Measurements from ENCODE around the gene TULP3. TPM values are rescaled to one million over a fixed set of nuclear protein-coding genes. Genes with fewer than 3 reads are reported as not detected.

TULP3 gene
- total and polyA plus RNA-seq, 2 of the 8 experiments (the other 6 are each of a cell fraction or from before 2014, with no cell fraction given): 18.4 to 21.2 TPM

DNA sequence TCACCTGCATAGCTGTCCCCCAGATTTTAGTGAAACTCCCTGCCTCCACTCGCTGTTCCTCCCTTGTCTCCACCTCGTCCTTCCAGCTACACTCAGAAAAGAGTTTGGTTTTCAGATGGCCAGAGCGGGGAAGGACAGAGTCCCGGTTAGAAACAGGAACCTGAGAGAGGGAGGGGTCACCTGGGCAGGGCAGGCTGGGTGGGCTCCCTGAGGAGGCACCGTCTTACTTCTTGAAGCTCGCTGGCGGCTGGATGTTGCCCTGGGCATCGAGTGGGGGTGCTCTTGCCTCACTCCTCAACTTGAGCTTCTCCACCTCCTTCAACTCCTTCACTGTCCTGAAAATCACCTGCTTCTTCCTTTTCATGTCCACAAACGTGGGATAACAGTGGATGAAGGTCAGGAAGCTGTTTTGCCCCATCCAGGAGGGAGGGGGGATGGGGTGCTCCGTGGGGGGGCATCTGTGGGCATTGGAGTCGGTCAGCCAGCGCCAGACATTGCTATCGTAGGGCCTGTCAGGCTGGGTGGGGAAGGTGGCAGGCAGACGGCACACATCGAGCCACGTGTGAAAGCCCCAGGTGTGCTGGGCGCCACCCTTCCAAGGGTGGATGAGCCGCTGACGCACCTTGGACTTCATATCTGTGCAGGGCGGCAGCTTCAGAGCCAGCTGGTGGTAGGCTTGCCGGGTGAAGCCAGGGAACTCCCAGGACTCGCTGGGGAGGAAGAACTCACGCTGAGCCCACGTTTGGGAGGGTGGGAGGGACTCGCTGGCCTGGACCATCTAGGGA is 35.8 kb upstream of the TULP3 start:
- Histone ChIP-seq H4K20me1 (replicated peaks in 1 of 2; ENCODE audit: control insufficient read depth in 1 of 2, insufficient read depth in 2 of 2, low read length in 2 of 2) (peaks cover 3 to 5% of the 10 kb centered on the region in 2 experiments), H2AFZ (ENCODE audit: low read length) (no peak overlapping the region), H2BK12ac (ENCODE audit: low read depth, low read length) (no peak overlapping the region), H4K91ac (replicated peaks; ENCODE audit: insufficient read length, low read length) (no peak overlapping the region), H3K27me3 (replicated peaks in 1 of 4; ENCODE audit: control insufficient read depth in 3 of 4, extremely low read depth in 1 of 4, insufficient read depth in 3 of 4, low read length in 3 of 4) (no peaks in the 10 kb centered on the region), H2BK15ac (ENCODE audit: low read length) (no peak overlapping the region), H4K5ac (ENCODE audit: insufficient read length, low read depth, low read length) (no peak overlapping the region), H3K9ac (replicated peaks in 1 of 4; ENCODE audit: extremely low read depth in 1 of 4, low read depth in 3 of 4, low read length in 3 of 4) (no peak overlapping the region), H2BK120ac (replicated peaks; ENCODE audit: low read depth, low read length) (no peak overlapping the region), H3K4me3 (ENCODE audit: extremely low read depth in 1 of 4, insufficient read depth in 2 of 4, low read depth in 3 of 4, low read length in 4 of 4) (no peak overlapping the region), H3K4me1 (replicated peaks in 1 of 4; ENCODE audit: control insufficient read depth in 3 of 4, insufficient read depth in 4 of 4, low read length in 3 of 4) (peaks cover 0 to 6% (median under 1%) of the 10 kb centered on the region in 4 experiments; a peak in 4 of 7 replicates), H3K18ac (ENCODE audit: extremely low read depth, low read length) (no peak overlapping the region), H2AK5ac (ENCODE audit: low read depth, low read length) (no peak overlapping the region; the same call in 1 of the 2 replicates), H3K56ac (replicated peaks; ENCODE audit: insufficient read length, low read depth, low read length) (no peak overlapping the region), H3K79me2 (ENCODE audit: control insufficient read depth in 1 of 2, insufficient read depth in 2 of 2, low read length in 2 of 2) (no peaks in the 10 kb centered on the region), H3K79me1 (ENCODE audit: low read depth, low read length) (no peaks in the 10 kb centered on the region), H3K14ac (ENCODE audit: insufficient read length) (no peak overlapping the region), H3K23me2 (ENCODE audit: low read depth, low read length) (no peaks in the 10 kb centered on the region), H3K27ac (ENCODE audit: low read depth, low read length) (no peak overlapping the region), H3K9me3 (ENCODE audit: insufficient read depth in 2 of 2, low read depth in 1 of 2, low read length in 1 of 2) (no peaks in the 10 kb centered on the region), H2BK5ac (ENCODE audit: low read depth, low read length) (no peak overlapping the region), H3K4me2 (ENCODE audit: insufficient read depth in 1 of 2, low read depth in 2 of 2, low read length in 2 of 2) (no peak overlapping the region), H4K8ac (ENCODE audit: extremely low read depth, insufficient read depth, low read length) (no peak overlapping the region), H3K23ac (ENCODE audit: insufficient read length) (no peak overlapping the region), H3K36me3 (ENCODE audit: control insufficient read depth in 2 of 4, insufficient read depth in 4 of 4, low read length in 3 of 4) (peaks cover 0 to 19% (median 10%) of the 10 kb centered on the region in 4 experiments; a peak in 4 of 8 replicates), H3K4ac (replicated peaks; ENCODE audit: insufficient read length, low read depth, low read length) (no peak overlapping the region), H2BK20ac (ENCODE audit: low read length) (no peak overlapping the region)
- FAIRE-seq: no peak
- DNase-seq (ENCODE audit: low read depth in 1 of 2, low spot score in 2 of 2): no peak
- ChIA-PET POLR2A (ENCODE audit: partially characterized antibody) (interaction anchor here (0.6 to 1.9 kb wide), 14 partner anchors 9 to 191 kb away, joined by 3 to 7 read pairs (median 3); partner anchors contain the start of gene TULP3), CTCF (ENCODE audit: partially characterized antibody) (interaction anchor here (0.8 to 6.5 kb wide), 31 partner anchors 9 to 249 kb away, joined by 3 to 84 read pairs (median 4); partner anchors contain the start of genes FOXM1, NRIP2, RHNO1 and TULP3)
- 87% methylated on average over 25 of the region's 25 CpGs; no CpG with 5 or more reads in 1 of the 2 experiments for WGBS, 2 experiments (ENCODE audit: extremely low coverage in 1 of 2, insufficient coverage in 1 of 2, insufficient read length in 1 of 2, insufficient replicate concordance in 2 of 2, low coverage in 1 of 2, low lambda C conversion rate in 2 of 2, missing lambda C conversion rate in 1 of 2)
- no peak for TF ChIP-seq NRF1 (IDR thresholded peaks at IDR 0.05; ENCODE audit: low read depth, low read length)
- TF ChIP-seq BCL11A (IDR thresholded peaks at IDR 0.05; ENCODE audit: low read depth in 2 of 2, low read length in 2 of 2): no peak
- no peak for TF ChIP-seq CHD1 (IDR thresholded peaks at IDR 0.05; ENCODE audit: low read depth, low read length)
